Esophagus squamous epithelium (tissue), 5 donors: ENCODE results near the gene ENDOV. TPM values are rescaled to one million over a fixed set of nuclear protein-coding genes. Genes with fewer than 3 reads are reported as not detected.

Experiments used
- DNase-seq: peaks from one replicate; lab custom pipeline; 2025; lab: John Stamatoyannopoulos, UW
- H3K27ac ChIP-seq, 4 donors: fragments of 200-600 bp; sonication (generic); one replicate each; pipeline ENCODE4 v1.5.1; 2016 to 2019; ENCODE audit warnings: mild to moderate bottlenecking in 1 of 4
- H3K27me3 ChIP-seq, 4 donors: fragments of 200-600 bp; sonication (generic); 1 replicate in 3 of 4; 2 replicates in 1 of 4; pipeline versions ENCODE4 v1.5.1 to v1.6.0; 2017 to 2021; ENCODE audit warnings: antibody characterized with exemption in 1 of 4
- H3K36me3 ChIP-seq, 3 donors: fragments of 200-600 bp; sonication (generic); one replicate each; pipeline ENCODE4 v1.5.1; 2016 to 2019
- H3K4me1 ChIP-seq, 3 donors: fragments of 200-600 bp; sonication (generic); one replicate each; pipeline ENCODE4 v1.5.1; 2017 to 2019
- H3K4me3 ChIP-seq, 4 donors: fragments of 200-600 bp; sonication (generic); 1 replicate in 3 of 4; 2 replicates in 1 of 4; pipeline ENCODE4 v1.5.1; 2016 to 2019; ENCODE audit warnings: mild to moderate bottlenecking in 2 of 4, moderate library complexity in 1 of 4
- H3K9me3 ChIP-seq, 3 donors: fragments of 200-600 bp; sonication (generic); one replicate each; pipeline ENCODE4 v1.5.1; 2016 to 2019
- POLR2A ChIP-seq, 4 donors: fragments of 450-650 bp; IDR thresholded peaks; one replicate each; pipeline ENCODE4 v1.6.1; 2017; ENCODE audit warnings: antibody characterized with exemption in 4 of 4, mild to moderate bottlenecking in 4 of 4, moderate library complexity in 3 of 4
- WGBS, 2 donors: methylation state at CpG; one replicate each; pipeline ENCODE4 v1.1.5; 2018; 5-methylcytosine and 5-hydroxymethylcytosine counted together
- intact Hi-C: fragments of 100-400 bp; cut with DNase I; formaldehyde crosslinking; loops from one replicate; pipeline ENCODE4 v1.15.0; 2022
- total RNA-seq, 4 donors: library from RNA; depleted of rRNA; stranded (reverse); fragments of >200 nt; gene quantifications; one replicate each; pipeline ENCODE4 v1.1.0, GENCODE V29; 2016
- TF ChIP-seq, protein P1 (sequence below), 6 experiments: fragments of 450-650 bp in 4 of 6; fragments of 200-600 bp in 2 of 6; sonication (generic) in 2 of 6; IDR thresholded peaks; one replicate each; pipeline ENCODE4 v1.5.1; 2016 to 2019; ENCODE audit warnings: antibody characterized with exemption in 6 of 6, mild to moderate bottlenecking in 4 of 6, moderate library complexity in 4 of 6
- donor health status: DM: yes; HTN: yes; CAD: no.

The ENDOV gene
- total RNA-seq, 4 donors from 2014 or later, result 7.4 to 16.0 (median 14.5) TPM

DNA sequence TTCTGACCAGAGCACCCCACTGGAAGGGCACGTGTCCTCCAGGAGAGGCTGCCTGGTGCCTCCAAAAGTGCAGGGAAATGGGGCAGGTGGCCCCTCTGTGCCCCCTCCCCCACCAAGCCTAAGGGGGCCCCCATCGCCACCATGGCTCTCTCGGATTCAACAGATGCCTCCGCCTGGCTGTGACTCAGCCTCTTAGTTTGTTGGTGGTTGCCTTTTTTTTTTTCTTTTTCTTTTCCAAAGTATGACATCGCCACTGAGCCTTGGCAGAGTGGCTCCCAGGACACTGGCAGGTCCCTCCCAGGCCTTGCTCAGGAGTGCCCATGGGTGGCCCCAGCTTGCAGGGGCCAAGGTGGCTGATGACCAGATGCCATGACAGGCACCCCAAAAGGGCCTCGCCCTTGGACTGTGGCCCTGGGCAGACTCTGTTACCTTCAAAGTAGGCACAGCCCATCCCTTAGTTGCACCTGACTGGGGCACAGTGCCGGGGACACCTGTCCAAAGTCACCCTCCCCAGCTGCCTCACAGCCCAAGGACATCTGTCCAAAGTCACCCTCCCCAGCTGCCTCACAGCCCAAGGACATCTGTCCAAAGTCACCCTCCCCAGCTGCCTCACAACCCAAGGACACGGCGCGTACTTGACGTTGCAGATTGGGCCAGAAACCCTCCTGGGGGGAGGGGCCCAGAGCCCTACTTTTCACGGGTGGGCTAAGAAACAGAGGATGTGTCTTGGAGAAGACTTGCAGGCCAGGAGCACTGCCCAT is 31.9 kb downstream of the ENDOV start:
- Histone ChIP-seq H3K4me1 (peaks cover 0 to 13% (median 0%) of the 10 kb centered on the region in 3 donors), H3K27ac (no peak overlapping the region), H3K4me3 (no peak overlapping the region), H3K9me3 (no peaks in the 10 kb centered on the region), H3K27me3 (peaks cover 0 to 16% (median 0%) of the 10 kb centered on the region in 4 donors), H3K36me3 (no peaks in the 10 kb centered on the region)
- intact Hi-C loops, result no loop called here
- no peak for TF ChIP-seq POLR2A (IDR thresholded peaks at IDR 0.05)
- TF ChIP-seq, protein P1, sequence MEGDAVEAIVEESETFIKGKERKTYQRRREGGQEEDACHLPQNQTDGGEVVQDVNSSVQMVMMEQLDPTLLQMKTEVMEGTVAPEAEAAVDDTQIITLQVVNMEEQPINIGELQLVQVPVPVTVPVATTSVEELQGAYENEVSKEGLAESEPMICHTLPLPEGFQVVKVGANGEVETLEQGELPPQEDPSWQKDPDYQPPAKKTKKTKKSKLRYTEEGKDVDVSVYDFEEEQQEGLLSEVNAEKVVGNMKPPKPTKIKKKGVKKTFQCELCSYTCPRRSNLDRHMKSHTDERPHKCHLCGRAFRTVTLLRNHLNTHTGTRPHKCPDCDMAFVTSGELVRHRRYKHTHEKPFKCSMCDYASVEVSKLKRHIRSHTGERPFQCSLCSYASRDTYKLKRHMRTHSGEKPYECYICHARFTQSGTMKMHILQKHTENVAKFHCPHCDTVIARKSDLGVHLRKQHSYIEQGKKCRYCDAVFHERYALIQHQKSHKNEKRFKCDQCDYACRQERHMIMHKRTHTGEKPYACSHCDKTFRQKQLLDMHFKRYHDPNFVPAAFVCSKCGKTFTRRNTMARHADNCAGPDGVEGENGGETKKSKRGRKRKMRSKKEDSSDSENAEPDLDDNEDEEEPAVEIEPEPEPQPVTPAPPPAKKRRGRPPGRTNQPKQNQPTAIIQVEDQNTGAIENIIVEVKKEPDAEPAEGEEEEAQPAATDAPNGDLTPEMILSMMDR (IDR thresholded peaks at IDR 0.05), result no peak
- DNase-seq, result no peak
- 58 to 73% methylated on average over 4 to 5 of the region's 12 CpGs for WGBS, 2 donors

DNA sequence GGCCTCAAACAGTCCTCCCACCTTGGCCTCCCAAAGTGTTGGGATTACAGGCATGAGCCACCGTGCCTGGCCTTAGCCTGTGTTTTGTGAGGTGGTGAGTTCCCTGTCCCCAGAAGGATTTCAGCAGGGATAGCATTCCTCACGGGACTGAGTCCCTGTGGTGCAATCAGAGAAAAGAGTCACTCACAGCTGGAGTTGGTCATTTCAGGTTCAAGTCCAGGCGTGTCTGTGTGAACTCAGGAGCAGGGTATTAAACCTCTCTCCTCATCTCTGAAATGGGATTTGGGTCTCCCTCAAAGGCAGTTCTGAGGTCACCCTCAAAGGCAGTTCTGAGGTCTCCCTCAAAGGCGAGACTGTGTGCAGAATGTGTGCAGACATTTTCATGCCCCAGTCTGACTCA is 32.8 kb downstream of the ENDOV start:
- TF ChIP-seq, protein P1 (IDR thresholded peaks at IDR 0.05), result no peak
- no peak for TF ChIP-seq POLR2A (IDR thresholded peaks at IDR 0.05)
- H3K36me3 ChIP-seq, result no peaks in the 10 kb centered on the region
- H3K27ac ChIP-seq, result no peak overlapping the region
- peaks cover 0 to 13% (median 0%) of the 10 kb centered on the region in 3 donors for H3K4me1 ChIP-seq
- H3K4me3 ChIP-seq, result no peak overlapping the region
- 75 to 80% methylated on average over 1 of the region's 4 CpGs for WGBS, 2 donors
- intact Hi-C loops, result no loop called here
- DNase-seq, result no peak
- no peaks in the 10 kb centered on the region for H3K9me3 ChIP-seq
- peaks cover 0 to 16% (median 0%) of the 10 kb centered on the region in 4 donors for H3K27me3 ChIP-seq

DNA sequence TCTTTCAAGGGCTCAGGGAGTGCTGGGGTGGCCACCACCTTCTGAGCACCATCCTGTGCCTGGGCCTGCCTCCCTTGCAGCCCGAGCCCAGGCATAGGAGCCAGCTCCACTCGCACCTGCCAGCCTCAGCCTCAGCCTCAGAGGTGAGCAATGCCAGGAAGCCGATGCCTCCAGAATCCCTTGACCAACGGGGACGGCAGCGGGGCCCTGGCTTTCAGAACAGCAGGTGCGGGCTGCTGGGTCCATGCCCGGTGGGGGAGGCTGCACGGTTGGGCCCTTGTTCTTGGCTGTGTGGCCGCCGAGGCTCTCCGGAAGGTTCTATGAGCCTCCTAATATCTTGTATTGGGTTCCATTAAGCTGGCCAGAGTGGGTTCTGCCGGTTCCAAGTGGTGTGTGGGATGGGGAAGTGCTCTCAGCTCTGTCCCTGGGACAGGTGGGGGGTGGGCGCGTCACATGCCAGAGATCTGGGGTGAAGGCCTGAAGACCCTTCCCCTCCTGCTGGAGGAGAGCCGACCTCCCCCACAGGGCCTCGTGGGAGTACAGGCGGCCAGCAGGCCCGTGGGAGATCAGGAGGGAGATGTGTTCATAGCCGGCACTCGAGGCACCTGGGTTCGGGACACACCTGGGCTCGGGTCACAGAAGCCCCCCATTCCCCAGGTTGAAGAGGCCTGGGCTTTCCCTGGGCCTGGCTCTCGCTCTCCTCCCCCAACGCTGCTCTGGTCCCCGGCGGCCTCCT is 34.4 kb downstream of the ENDOV start:
- DNase-seq, result no peak
- peaks cover 6 to 23% (median 7%) of the 10 kb centered on the region in 3 donors for H3K4me1 ChIP-seq
- no peak overlapping the region for H3K27ac ChIP-seq
- 81 to 85% methylated on average over 8 to 11 of the region's 27 CpGs for WGBS, 2 donors
- intact Hi-C loops, result no loop called here
- TF ChIP-seq, protein P1 (IDR thresholded peaks at IDR 0.05), result no peak
- TF ChIP-seq POLR2A (IDR thresholded peaks at IDR 0.05), result no peak
- H3K36me3 ChIP-seq, result no peaks in the 10 kb centered on the region
- peaks cover 0 to 3% (median 0%) of the 10 kb centered on the region in 4 donors for H3K27me3 ChIP-seq
- no peaks in the 10 kb centered on the region for H3K9me3 ChIP-seq
- no peak overlapping the region for H3K4me3 ChIP-seq

DNA sequence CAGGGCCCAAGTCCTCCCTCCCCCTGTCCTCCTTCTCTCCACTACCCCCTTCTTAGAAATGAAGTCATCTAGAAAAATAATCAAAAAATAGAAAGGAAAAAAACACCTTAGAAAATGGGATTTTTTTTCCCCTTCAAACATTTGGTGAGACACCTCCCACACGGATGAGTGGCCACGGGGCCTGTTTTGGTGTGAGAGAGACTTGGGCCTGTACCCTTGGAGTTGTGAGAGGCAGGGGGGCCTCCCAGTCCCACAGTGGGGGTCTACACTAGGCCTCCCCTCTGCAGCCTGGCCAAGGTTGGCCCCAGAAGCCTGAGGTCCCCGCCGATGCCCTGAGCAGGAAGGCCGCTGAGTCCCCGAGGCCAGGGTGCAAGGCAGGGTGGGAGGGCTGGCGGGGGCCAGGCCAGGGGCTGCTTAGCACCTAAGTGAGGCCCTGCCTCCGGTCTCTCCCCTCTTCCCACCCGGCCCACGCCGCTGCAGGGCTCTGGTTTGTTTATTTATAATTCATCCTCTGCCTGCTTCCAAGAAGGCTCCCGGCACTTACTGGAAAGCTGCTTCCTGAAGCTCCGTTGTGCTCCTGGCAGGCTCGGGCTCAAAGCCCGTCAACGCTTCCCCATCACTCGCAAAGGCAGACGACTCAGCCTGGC is 35.1 kb downstream of the ENDOV start:
- intact Hi-C loops, result no loop called here
- H3K27me3 ChIP-seq, result no peaks in the 10 kb centered on the region
- peaks cover 6 to 25% (median 7%) of the 10 kb centered on the region in 3 donors for H3K4me1 ChIP-seq
- H3K9me3 ChIP-seq, result no peaks in the 10 kb centered on the region
- H3K27ac ChIP-seq, result peak overlapping the region in 2 of 4 donors; percentile 36 to 61
- no peak overlapping the region for H3K4me3 ChIP-seq
- H3K36me3 ChIP-seq, result no peaks in the 10 kb centered on the region
- DNase-seq, result no peak
- no peak for TF ChIP-seq POLR2A (IDR thresholded peaks at IDR 0.05)
- TF ChIP-seq, protein P1 (IDR thresholded peaks at IDR 0.05), result no peak
- 19 to 59% methylated on average over 10 to 12 of the region's 18 CpGs for WGBS, 2 donors
